ENCODE measurements around the gene XG. TPM values are rescaled to one million over a fixed set of nuclear protein-coding genes. Genes with fewer than 3 reads are reported as not detected.
"Not testable (repeated sequence)": the region's sequence is repeated elsewhere in the genome, so short reads cannot be mapped to it uniquely, and the experiment has no call there.

The XG gene
- total RNA-seq, 1 donor from 2014 or later = not detected

- Mint-ChIP-seq H3K4me3 (no peak overlapping the region), H3K27ac (no peak overlapping the region), H3K4me1 (no peaks in the 10 kb centered on the region), H3K36me3 (ENCODE audit: low read depth) (peaks cover 73% of the 10 kb centered on the region), H3K27me3 (no peaks in the 10 kb centered on the region), H3K9me3 (no peaks in the 10 kb centered on the region)
- DNase-seq (no peak), ATAC-seq (ENCODE audit: low read depth) (no peak)
- intact Hi-C loops (cut with micrococcal nuclease) = no loop called here
- TF ChIP-seq CTCF (IDR thresholded peaks at IDR 0.05) = no peak
- CTCF ChIA-PET = no interaction called here
- POLR2A ChIA-PET = no interaction called here
Measured at GRCh38 chrX:2733286-2733685, 18.6 kb upstream of the XG start.

- ATAC-seq (ENCODE audit: low read depth) = no peak
- intact Hi-C loops (cut with micrococcal nuclease) = no loop called here
- CTCF ChIA-PET = no interaction called here
- no peak overlapping the region for H3K27ac Mint-ChIP-seq
- H3K4me3 Mint-ChIP-seq = no peak overlapping the region
- POLR2A ChIA-PET = no interaction called here
- H3K36me3 Mint-ChIP-seq (ENCODE audit: low read depth) = peaks cover 67% of the 10 kb centered on the region
- H3K4me1 Mint-ChIP-seq = no peaks in the 10 kb centered on the region
- no peak for TF ChIP-seq CTCF (IDR thresholded peaks at IDR 0.05)
- no peak for DNase-seq
- H3K27me3 Mint-ChIP-seq = no peaks in the 10 kb centered on the region
- no peaks in the 10 kb centered on the region for H3K9me3 Mint-ChIP-seq
Measured at GRCh38 chrX:2735270-2735669, 16.6 kb upstream of the XG start.

GRCh38 chrX:2740672-2741071 lies 11.2 kb upstream of the XG start:
- no peak overlapping the region for H3K4me3 Mint-ChIP-seq
- no peak for TF ChIP-seq CTCF (IDR thresholded peaks at IDR 0.05)
- no peaks in the 10 kb centered on the region for H3K4me1 Mint-ChIP-seq

GRCh38 chrX:2741386-2741785 lies 10.5 kb upstream of the XG start:
- intact Hi-C loops (cut with micrococcal nuclease) = no loop called here
- Mint-ChIP-seq H3K27me3 (no peaks in the 10 kb centered on the region), H3K4me3 (no peak overlapping the region), H3K9me3 (no peaks in the 10 kb centered on the region), H3K27ac (no peak overlapping the region), H3K36me3 (ENCODE audit: low read depth) (peaks cover 52% of the 10 kb centered on the region), H3K4me1 (no peaks in the 10 kb centered on the region)
- CTCF ChIA-PET = no interaction called here
- ATAC-seq (ENCODE audit: low read depth) (no peak), DNase-seq (no peak)
- POLR2A ChIA-PET = no interaction called here
- no peak for TF ChIP-seq CTCF (IDR thresholded peaks at IDR 0.05)

More at GRCh38 chrX:2740672-2741071, 11.2 kb upstream of the XG start:
- ChIA-PET CTCF (no interaction called here), POLR2A (no interaction called here)
- no peak overlapping the region for H3K27ac Mint-ChIP-seq
- H3K27me3 Mint-ChIP-seq = no peaks in the 10 kb centered on the region
- intact Hi-C loops (cut with micrococcal nuclease) = no loop called here
- H3K36me3 Mint-ChIP-seq (ENCODE audit: low read depth) = peaks cover 57% of the 10 kb centered on the region
- H3K9me3 Mint-ChIP-seq = no peaks in the 10 kb centered on the region
- ATAC-seq (ENCODE audit: low read depth) = no peak
- DNase-seq = no peak

GRCh38 chrX:2746250-2746649 lies 5.6 kb upstream of the XG start:
- H3K27ac Mint-ChIP-seq; ATAC-seq (ENCODE audit: low read depth); H3K27me3 Mint-ChIP-seq; H3K4me3 Mint-ChIP-seq; DNase-seq; POLR2A ChIA-PET; intact Hi-C loops (cut with micrococcal nuclease); CTCF ChIA-PET; H3K9me3 Mint-ChIP-seq; H3K4me1 Mint-ChIP-seq: not testable (repeated sequence)
- H3K36me3 Mint-ChIP-seq (ENCODE audit: low read depth) = peaks cover 23% of the 10 kb centered on the region

- Mint-ChIP-seq H3K27me3 (no peaks in the 10 kb centered on the region), H3K4me1 (no peaks in the 10 kb centered on the region), H3K9me3 (no peaks in the 10 kb centered on the region), H3K27ac (no peak overlapping the region), H3K36me3 (ENCODE audit: low read depth) (peaks cover 7% of the 10 kb centered on the region), H3K4me3 (no peak overlapping the region)
- POLR2A ChIA-PET = no interaction called here
- DNase-seq (no peak), ATAC-seq (ENCODE audit: low read depth) (no peak)
- TF ChIP-seq CTCF (IDR thresholded peaks at IDR 0.05) = no peak
- intact Hi-C loops (cut with micrococcal nuclease) = no loop called here
- CTCF ChIA-PET = no interaction called here
Measured at GRCh38 chrX:2748171-2748814, 3.5 kb upstream of the XG start.

Data from activated B cell treated with CpG ODN at 0.5 μM for 24 hours (primary cell).